Measurements from ENCODE around the gene GRIP2. TPM values are rescaled to one million over a fixed set of nuclear protein-coding genes. Genes with fewer than 3 reads are reported as not detected.

Gene GRIP2
- total and polyA plus RNA-seq, 4 donors, result 0.50 to 8.6 (median 1.9) TPM

GRCh38 chr3:14459384-14459783, 80.8 kb downstream of the GRIP2 start:
- WGBS, 2 donors, result 81 to 87% methylated on average over 5 of the region's 5 CpGs
- no peaks in the 10 kb centered on the region for H3K27me3 ChIP-seq (ENCODE audit: control insufficient read depth in 1 of 2, insufficient read depth in 2 of 2, low read length in 1 of 2)
- H3K9me3 ChIP-seq (ENCODE audit: control insufficient read depth, low read length), result no peaks in the 10 kb centered on the region
- intact Hi-C loops (cut with DNase I), result loop anchor here in 1 of 2 donors (10.0 kb wide), 1 partner anchor 565 kb away; no protein-coding TSS in a partner anchor
- H3K4me1 ChIP-seq (ENCODE audit: control insufficient read depth in 1 of 2, insufficient read depth in 2 of 2, low read length in 2 of 2), result no peaks in the 10 kb centered on the region
- H3K36me3 ChIP-seq (ENCODE audit: control insufficient read depth in 1 of 2, insufficient read depth in 2 of 2, low read length in 1 of 2), result no peaks in the 10 kb centered on the region
- DNase-seq (no peak), ATAC-seq (ENCODE audit: low FRiP score) (no peak)
- no peak overlapping the region for H3K27ac ChIP-seq (ENCODE audit: low read depth in 1 of 2, low read length in 2 of 2)
- no peak overlapping the region for H3K4me3 ChIP-seq (ENCODE audit: low read length in 2 of 2)

GRCh38 chr3:14458434-14459275, 81.5 kb downstream of the GRIP2 start:
- intact Hi-C loops (cut with DNase I), result loop anchor here in 1 of 2 donors (10.0 kb wide), 1 partner anchor 564 kb away; no protein-coding TSS in a partner anchor
- DNase-seq, result no peak
- 84 to 87% methylated on average over 11 of the region's 11 CpGs for WGBS, 2 donors
- H3K4me3 ChIP-seq (ENCODE audit: low read length in 2 of 2), result no peak overlapping the region
- H3K4me1 ChIP-seq (ENCODE audit: control insufficient read depth in 1 of 2, insufficient read depth in 2 of 2, low read length in 2 of 2), result no peaks in the 10 kb centered on the region
- H3K9me3 ChIP-seq (ENCODE audit: control insufficient read depth, low read length), result no peaks in the 10 kb centered on the region
- no peaks in the 10 kb centered on the region for H3K36me3 ChIP-seq (ENCODE audit: control insufficient read depth in 1 of 2, insufficient read depth in 2 of 2, low read length in 1 of 2)
- H3K27me3 ChIP-seq (ENCODE audit: control insufficient read depth in 1 of 2, insufficient read depth in 2 of 2, low read length in 1 of 2), result no peaks in the 10 kb centered on the region
- H3K27ac ChIP-seq (ENCODE audit: low read depth in 1 of 2, low read length in 2 of 2), result no peak overlapping the region
- ATAC-seq (ENCODE audit: low FRiP score), result no peak

- Histone ChIP-seq H3K4me1 (ENCODE audit: control insufficient read depth in 1 of 2, insufficient read depth in 2 of 2, low read length in 2 of 2) (no peaks in the 10 kb centered on the region), H3K4me3 (ENCODE audit: low read length in 2 of 2) (no peak overlapping the region), H3K36me3 (ENCODE audit: control insufficient read depth in 1 of 2, insufficient read depth in 2 of 2, low read length in 1 of 2) (no peaks in the 10 kb centered on the region), H3K27me3 (ENCODE audit: control insufficient read depth in 1 of 2, insufficient read depth in 2 of 2, low read length in 1 of 2) (no peaks in the 10 kb centered on the region), H3K9me3 (ENCODE audit: control insufficient read depth, low read length) (no peaks in the 10 kb centered on the region), H3K27ac (ENCODE audit: low read depth in 1 of 2, low read length in 2 of 2) (no peak overlapping the region)
- DNase-seq (no peak), ATAC-seq (ENCODE audit: low FRiP score) (no peak)
- intact Hi-C loops (cut with DNase I), result loop anchor here in 1 of 2 donors (10.0 kb wide), 1 partner anchor 563 kb away; no protein-coding TSS in a partner anchor
- WGBS, 2 donors, result 82 to 89% methylated on average over 9 of the region's 9 CpGs
Observed at GRCh38 chr3:14457999-14458398, 82.1 kb downstream of the GRIP2 start.

GRCh38 chr3:14457481-14457880, 82.7 kb downstream of the GRIP2 start:
- Histone ChIP-seq H3K4me1 (ENCODE audit: control insufficient read depth in 1 of 2, insufficient read depth in 2 of 2, low read length in 2 of 2) (no peaks in the 10 kb centered on the region), H3K36me3 (ENCODE audit: control insufficient read depth in 1 of 2, insufficient read depth in 2 of 2, low read length in 1 of 2) (no peaks in the 10 kb centered on the region), H3K9me3 (ENCODE audit: control insufficient read depth, low read length) (no peaks in the 10 kb centered on the region), H3K4me3 (ENCODE audit: low read length in 2 of 2) (no peak overlapping the region), H3K27ac (ENCODE audit: low read depth in 1 of 2, low read length in 2 of 2) (no peak overlapping the region), H3K27me3 (ENCODE audit: control insufficient read depth in 1 of 2, insufficient read depth in 2 of 2, low read length in 1 of 2) (no peaks in the 10 kb centered on the region)
- ATAC-seq (ENCODE audit: low FRiP score) (no peak), DNase-seq (no peak)
- 87 to 92% methylated on average over 5 of the region's 5 CpGs for WGBS, 2 donors
- intact Hi-C loops (cut with DNase I), result loop anchor here in 1 of 2 donors (10.0 kb wide), 1 partner anchor 563 kb away; no protein-coding TSS in a partner anchor

- Histone ChIP-seq H3K4me1 (ENCODE audit: control insufficient read depth in 1 of 2, insufficient read depth in 2 of 2, low read length in 2 of 2) (no peaks in the 10 kb centered on the region), H3K27ac (ENCODE audit: low read depth in 1 of 2, low read length in 2 of 2) (no peak overlapping the region), H3K36me3 (ENCODE audit: control insufficient read depth in 1 of 2, insufficient read depth in 2 of 2, low read length in 1 of 2) (no peaks in the 10 kb centered on the region), H3K27me3 (ENCODE audit: control insufficient read depth in 1 of 2, insufficient read depth in 2 of 2, low read length in 1 of 2) (no peaks in the 10 kb centered on the region), H3K4me3 (ENCODE audit: low read length in 2 of 2) (no peak overlapping the region), H3K9me3 (ENCODE audit: control insufficient read depth, low read length) (no peaks in the 10 kb centered on the region)
- 62 to 68% methylated on average over 8 of the region's 8 CpGs for WGBS, 2 donors
- DNase-seq, result no peak
- intact Hi-C loops (cut with DNase I), result loop anchor here in 1 of 2 donors (10.0 kb wide), 1 partner anchor 562 kb away; no protein-coding TSS in a partner anchor
- no peak for ATAC-seq (ENCODE audit: low FRiP score)
Observed at GRCh38 chr3:14456794-14457193, 83.3 kb downstream of the GRIP2 start.

GRCh38 chr3:14455571-14456317, 84.4 kb downstream of the GRIP2 start:
- Histone ChIP-seq H3K27me3 (ENCODE audit: control insufficient read depth in 1 of 2, insufficient read depth in 2 of 2, low read length in 1 of 2) (no peaks in the 10 kb centered on the region), H3K27ac (ENCODE audit: low read depth in 1 of 2, low read length in 2 of 2) (no peak overlapping the region), H3K36me3 (ENCODE audit: control insufficient read depth in 1 of 2, insufficient read depth in 2 of 2, low read length in 1 of 2) (no peaks in the 10 kb centered on the region), H3K4me3 (ENCODE audit: low read length in 2 of 2) (no peak overlapping the region), H3K9me3 (ENCODE audit: control insufficient read depth, low read length) (no peaks in the 10 kb centered on the region), H3K4me1 (ENCODE audit: control insufficient read depth in 1 of 2, insufficient read depth in 2 of 2, low read length in 2 of 2) (no peaks in the 10 kb centered on the region)
- intact Hi-C loops (cut with DNase I), result loop anchor here in 1 of 2 donors (10.0 kb wide), 1 partner anchor 561 kb away; no protein-coding TSS in a partner anchor
- ATAC-seq (ENCODE audit: low FRiP score), result no peak
- peak in 1 of 2 donors; percentile 65 for DNase-seq
- 49 to 53% methylated on average over 6 of the region's 6 CpGs for WGBS, 2 donors

- 56 to 60% methylated on average over 8 of the region's 8 CpGs for WGBS, 2 donors
- Histone ChIP-seq H3K4me1 (ENCODE audit: control insufficient read depth in 1 of 2, insufficient read depth in 2 of 2, low read length in 2 of 2) (no peaks in the 10 kb centered on the region), H3K4me3 (ENCODE audit: low read length in 2 of 2) (no peak overlapping the region), H3K27ac (ENCODE audit: low read depth in 1 of 2, low read length in 2 of 2) (no peak overlapping the region), H3K9me3 (ENCODE audit: control insufficient read depth, low read length) (no peaks in the 10 kb centered on the region), H3K36me3 (ENCODE audit: control insufficient read depth in 1 of 2, insufficient read depth in 2 of 2, low read length in 1 of 2) (no peaks in the 10 kb centered on the region), H3K27me3 (ENCODE audit: control insufficient read depth in 1 of 2, insufficient read depth in 2 of 2, low read length in 1 of 2) (no peaks in the 10 kb centered on the region)
- ATAC-seq (ENCODE audit: low FRiP score) (no peak), DNase-seq (no peak)
- intact Hi-C loops (cut with DNase I), result loop anchor here (5.0 to 10.0 kb wide), 2 partner anchors 52 to 560 kb away; partner anchors contain the start of gene SLC6A6 (in 2 of the 2)
Observed at GRCh38 chr3:14454639-14455310, 85.4 kb downstream of the GRIP2 start.
